GM21381 (cell line): ENCODE data around the gene RAI1.

Source experiments
- ATAC-seq: cut with Tn5 transposase; IDR thresholded peaks from one replicate; pipeline ENCODE4 v1.9.1; 2021; ENCODE audit warnings: mild to moderate bottlenecking, moderate library complexity; ENCODE audit not compliant: unreplicated experiment

RAI1 gene

DNA sequence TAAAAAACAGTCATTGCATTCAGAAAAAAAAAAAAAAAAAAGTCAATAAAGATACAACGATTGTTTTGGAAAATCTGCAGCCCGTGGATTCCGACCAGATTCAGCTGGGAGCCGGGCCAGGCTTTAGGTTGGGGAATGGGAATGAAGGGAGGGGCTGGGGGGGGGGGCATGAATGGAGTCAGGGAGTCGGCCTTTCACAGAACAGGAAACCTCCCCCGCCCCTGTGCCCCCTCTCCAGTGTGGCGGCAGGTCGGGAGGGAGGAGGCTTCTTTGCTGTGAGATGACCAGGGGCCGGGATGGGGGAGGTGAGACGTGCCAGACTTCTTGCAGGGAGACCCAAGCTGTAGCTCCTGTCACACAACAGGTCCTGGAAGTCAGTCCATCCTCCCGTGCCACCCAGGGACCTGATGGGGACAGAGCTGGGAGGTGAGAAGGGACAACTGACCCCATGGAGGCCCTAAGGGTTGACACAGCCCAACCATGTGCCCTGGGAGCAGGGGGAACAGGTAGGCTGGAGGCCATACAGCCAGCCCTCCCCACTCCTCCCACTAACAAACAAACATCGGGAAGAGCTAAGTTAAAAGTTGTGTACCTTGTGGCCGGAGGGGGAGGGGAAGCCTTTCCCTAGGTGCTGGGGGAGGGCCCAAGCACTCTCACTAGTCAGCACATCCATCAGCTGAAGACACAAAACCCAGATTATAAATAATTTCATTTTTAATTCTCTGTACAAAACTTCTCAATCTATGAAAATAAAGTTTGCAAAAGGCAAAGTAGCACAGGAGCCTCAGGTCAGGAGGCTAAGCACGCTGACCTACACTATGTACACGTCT is 130.3 kb downstream of the RAI1 start:
- ATAC-seq: no peak

GRCh38 chr17:17812211-17813054 is 131.2 kb downstream of the RAI1 start:
- no peak for ATAC-seq

DNA sequence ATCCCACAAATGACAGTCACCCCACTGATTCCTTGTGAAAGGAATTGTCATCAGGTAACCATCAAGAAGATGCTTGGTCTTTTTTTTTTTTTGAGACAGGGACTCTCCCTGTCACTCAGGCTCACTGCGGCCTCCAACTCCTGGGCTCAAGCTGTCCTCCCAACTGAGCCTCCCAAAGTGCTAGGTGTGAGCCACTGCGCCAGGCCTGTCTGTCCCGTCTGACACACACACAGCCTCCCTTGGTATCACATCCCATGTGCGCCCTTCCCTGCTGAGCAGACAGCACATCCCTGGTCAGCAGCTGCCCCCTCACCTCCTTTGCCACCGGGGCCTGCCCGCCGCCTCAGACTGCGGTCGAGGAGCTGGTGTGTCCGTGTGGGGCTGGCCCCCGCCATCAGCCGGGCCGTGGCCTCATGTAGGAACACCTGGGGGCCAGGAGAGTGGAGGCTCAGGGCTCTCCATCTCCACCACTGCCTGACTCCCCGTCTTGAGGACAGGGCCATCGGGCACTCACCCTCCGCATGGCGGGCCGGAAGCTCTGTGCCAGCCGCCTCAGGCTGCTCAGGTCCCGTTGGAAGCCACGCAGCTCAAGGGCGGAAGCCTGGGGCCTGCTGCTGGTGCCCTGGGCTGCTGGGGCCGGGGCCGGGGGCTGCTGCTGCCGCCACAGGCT is 131.9 kb downstream of the RAI1 start:
- ATAC-seq: no peak

GRCh38 chr17:17813725-17814095 is 132.5 kb downstream of the RAI1 start:
- no peak for ATAC-seq

GRCh38 chr17:17814162-17815061 is 133.2 kb downstream of the RAI1 start:
- no peak for ATAC-seq

- no peak for ATAC-seq
Measured at GRCh38 chr17:17815062-17815406, 133.8 kb downstream of the RAI1 start.

- no peak for ATAC-seq
Measured at GRCh38 chr17:17815436-17816200, 134.4 kb downstream of the RAI1 start.

DNA sequence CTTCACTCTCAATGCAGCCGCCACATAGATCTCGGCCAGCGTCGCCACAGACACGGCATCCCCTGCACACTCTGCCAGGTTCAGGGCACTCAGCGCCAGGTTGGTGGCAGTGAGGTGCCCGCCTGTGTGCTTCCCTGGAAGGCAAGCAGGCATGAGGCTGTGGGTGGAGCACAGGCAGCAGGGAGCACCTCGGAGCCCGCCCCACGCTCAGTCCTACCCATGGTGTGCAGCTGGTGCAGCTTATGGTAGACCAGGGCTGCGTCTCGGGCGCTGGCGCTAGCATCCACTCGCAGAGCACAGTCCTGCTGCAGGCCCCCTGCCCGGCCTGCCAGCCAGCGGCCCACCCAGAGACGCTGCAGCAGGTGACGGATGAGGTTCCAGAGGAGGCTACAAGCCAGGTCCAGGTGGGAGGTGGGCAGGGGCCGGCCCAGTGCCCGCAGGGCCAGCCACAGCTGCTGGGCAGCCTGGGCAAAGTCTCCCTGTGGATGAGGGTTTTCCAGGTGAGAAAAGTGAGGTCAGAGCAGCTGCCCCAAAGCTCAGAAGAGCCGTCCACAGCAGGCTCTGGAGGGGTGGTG is 135.1 kb downstream of the RAI1 start:
- no peak for ATAC-seq

GRCh38 chr17:17816831-17817551 is 135.7 kb downstream of the RAI1 start:
- no peak for ATAC-seq

DNA sequence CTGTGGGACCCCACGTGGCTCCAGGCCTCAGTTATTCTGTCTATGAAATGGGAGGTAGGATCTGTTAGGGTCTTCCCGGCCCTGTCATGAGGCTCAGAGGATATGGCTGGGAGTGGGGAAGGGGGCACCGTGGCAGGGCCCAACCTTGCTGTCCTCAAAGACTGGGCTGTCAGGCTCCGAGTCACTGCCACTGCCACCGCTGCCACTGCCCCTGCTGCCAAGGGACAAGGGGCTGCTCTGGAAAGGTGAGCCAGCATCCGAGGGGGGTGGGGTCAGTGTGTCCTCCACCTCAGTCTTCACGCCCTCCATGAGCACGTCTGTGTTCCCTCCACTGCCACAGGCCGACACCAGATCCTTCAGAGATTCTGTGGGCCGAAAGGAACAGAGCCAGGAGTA is 136.3 kb downstream of the RAI1 start:
- ATAC-seq: no peak

GRCh38 chr17:17818088-17818526 is 136.8 kb downstream of the RAI1 start:
- ATAC-seq: no peak

GRCh38 chr17:17819111-17819510 is 137.9 kb downstream of the RAI1 start:
- no peak for ATAC-seq

GRCh38 chr17:17819561-17819995 is 138.3 kb downstream of the RAI1 start:
- ATAC-seq: peak; percentile 38

GRCh38 chr17:17820046-17820445 is 138.8 kb downstream of the RAI1 start:
- ATAC-seq: no peak

GRCh38 chr17:17820463-17821158 is 139.4 kb downstream of the RAI1 start:
- ATAC-seq: no peak

DNA sequence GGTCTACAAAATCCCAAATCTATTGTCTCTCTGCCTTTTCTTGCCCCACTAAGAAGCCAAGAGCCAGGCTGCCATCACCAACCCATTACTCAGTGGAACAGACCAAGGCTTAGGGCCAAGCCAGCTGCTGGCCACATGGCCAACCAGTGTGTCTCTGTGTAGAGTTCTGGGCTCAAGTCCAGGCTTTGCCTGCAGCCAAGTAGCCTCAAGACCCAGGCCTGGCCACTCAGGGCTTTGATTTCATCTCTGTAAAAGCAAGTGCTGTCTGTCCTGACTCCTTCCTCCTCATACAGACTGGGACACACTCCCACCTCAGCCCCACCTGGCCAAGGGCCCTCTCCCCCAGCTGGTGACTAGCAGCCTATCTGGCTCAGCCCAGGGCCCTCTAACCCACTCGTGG is 140.9 kb downstream of the RAI1 start:
- ATAC-seq: no peak

DNA sequence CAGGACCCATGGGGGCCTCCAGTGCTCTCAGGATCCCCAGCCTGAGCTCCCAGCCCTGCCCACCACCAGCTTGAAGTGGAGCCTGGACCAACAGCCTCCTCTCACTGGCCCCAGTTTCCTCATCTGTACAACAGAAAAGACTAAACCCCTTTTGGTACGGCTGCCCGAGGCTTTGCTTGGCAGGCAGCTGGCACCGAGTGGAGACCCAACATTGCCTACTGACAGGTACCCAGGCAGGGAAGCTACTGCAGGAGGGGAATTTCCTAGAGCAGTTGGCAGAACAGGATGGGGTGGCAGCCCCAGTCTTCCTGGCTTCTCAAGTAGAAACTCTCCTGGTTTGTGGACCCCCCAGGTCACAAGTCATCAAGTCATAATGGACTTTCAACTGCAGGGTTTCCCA is 141.4 kb downstream of the RAI1 start:
- ATAC-seq: no peak

- peak; percentile 66 for ATAC-seq
Measured at GRCh38 chr17:17823433-17824118, 142.3 kb downstream of the RAI1 start.
